Sigmoid colon (tissue), 4 donors: Measurements from ENCODE around the gene SERPINB6.

Experiments used
- CTCF ChIP-seq, 4 experiments: fragments of 450-650 bp in 3 of 4; fragments of 200-600 bp in 1 of 4; IDR thresholded peaks; one replicate each; pipeline ENCODE4 v1.5.1; 2016 to 2019; ENCODE audit warnings: antibody characterized with exemption in 4 of 4, mild to moderate bottlenecking in 3 of 4, moderate library complexity in 2 of 4
- EP300 ChIP-seq, 4 donors: sonication (generic); formaldehyde crosslinking; IDR thresholded peaks; one replicate each; pipeline ENCODE4 v1.6.1; 2017; ENCODE audit warnings: antibody characterized with exemption in 4 of 4
- POLR2A ChIP-seq, 2 donors: fragments of 450-650 bp; IDR thresholded peaks; one replicate each; pipeline ENCODE4 v1.6.1; 2016; ENCODE audit warnings: antibody characterized with exemption in 2 of 2, mild to moderate bottlenecking in 2 of 2, moderate library complexity in 2 of 2
- POLR2AphosphoS5 ChIP-seq, 4 donors: sonication (generic); formaldehyde crosslinking; IDR thresholded peaks; one replicate each; pipeline ENCODE4 v1.6.1; 2017; ENCODE audit warnings: antibody characterized with exemption in 4 of 4

- TF ChIP-seq POLR2AphosphoS5 (IDR thresholded peaks at IDR 0.05) (no peak), POLR2A (IDR thresholded peaks at IDR 0.05) (no peak), CTCF (IDR thresholded peaks at IDR 0.05) (no peak), EP300 (IDR thresholded peaks at IDR 0.05) (no peak)
These were observed 481 bp downstream of the SERPINB6 start for GRCh38 chr6:2970753-2971419.
